Measurements from ENCODE around the gene SUPT7L.

Gene SUPT7L

DNA sequence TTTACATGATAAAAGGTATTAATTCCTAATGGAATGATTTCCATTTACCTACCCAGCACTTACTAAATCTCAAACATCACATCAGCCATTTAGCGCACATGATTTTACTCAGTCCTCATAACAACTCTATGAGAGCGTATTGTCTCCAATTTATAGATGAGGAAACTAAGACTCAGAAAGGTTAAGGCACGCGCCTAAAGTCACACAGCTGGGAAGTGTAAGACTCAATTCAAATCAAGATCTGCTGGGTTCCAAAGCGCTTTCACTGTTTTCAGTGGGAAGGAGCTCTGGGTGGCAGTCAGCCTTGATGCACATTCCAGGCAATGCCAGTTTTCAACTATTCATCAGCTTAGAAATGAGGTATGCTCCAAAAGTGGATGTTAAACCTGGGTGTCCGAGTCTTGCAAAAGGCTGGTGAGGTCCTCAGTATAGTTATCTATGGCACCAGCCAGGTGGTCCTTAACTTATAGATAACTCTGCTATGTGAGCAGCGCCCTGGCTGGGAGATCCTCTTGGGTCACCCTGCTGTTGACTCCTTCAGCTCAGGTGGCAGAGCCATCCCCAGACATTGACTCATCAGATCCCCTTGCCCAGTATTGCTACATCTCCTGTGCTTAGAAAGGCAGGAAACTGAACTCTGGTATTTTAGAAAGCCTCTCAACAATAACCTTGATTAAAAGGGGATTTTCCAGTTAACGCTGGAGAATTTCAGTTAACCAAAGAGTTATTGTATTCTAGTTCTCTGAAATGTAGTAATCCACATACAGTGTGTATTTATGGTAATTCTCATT is 47.4 kb upstream of the SUPT7L start:
- no peaks in the 10 kb centered on the region for H3K27me3 ChIP-seq (ENCODE audit: control insufficient read depth, insufficient read depth, low read length)
- TF ChIP-seq, protein P1, sequence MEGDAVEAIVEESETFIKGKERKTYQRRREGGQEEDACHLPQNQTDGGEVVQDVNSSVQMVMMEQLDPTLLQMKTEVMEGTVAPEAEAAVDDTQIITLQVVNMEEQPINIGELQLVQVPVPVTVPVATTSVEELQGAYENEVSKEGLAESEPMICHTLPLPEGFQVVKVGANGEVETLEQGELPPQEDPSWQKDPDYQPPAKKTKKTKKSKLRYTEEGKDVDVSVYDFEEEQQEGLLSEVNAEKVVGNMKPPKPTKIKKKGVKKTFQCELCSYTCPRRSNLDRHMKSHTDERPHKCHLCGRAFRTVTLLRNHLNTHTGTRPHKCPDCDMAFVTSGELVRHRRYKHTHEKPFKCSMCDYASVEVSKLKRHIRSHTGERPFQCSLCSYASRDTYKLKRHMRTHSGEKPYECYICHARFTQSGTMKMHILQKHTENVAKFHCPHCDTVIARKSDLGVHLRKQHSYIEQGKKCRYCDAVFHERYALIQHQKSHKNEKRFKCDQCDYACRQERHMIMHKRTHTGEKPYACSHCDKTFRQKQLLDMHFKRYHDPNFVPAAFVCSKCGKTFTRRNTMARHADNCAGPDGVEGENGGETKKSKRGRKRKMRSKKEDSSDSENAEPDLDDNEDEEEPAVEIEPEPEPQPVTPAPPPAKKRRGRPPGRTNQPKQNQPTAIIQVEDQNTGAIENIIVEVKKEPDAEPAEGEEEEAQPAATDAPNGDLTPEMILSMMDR (IDR thresholded peaks at IDR 0.05) = no peak
- no peak overlapping the region for H3K9ac ChIP-seq
- no peak overlapping the region for H3K27ac ChIP-seq
- H2AFZ ChIP-seq = no peak overlapping the region
- H3K36me3 ChIP-seq (ENCODE audit: control insufficient read depth, insufficient read depth, low read length) = no peaks in the 10 kb centered on the region
- no peak overlapping the region for H3K4me2 ChIP-seq (ENCODE audit: low read length)
- H3K79me2 ChIP-seq = no peaks in the 10 kb centered on the region
- H3K4me3 ChIP-seq (ENCODE audit: low read depth, low read length) = no peak overlapping the region
- H3K4me1 ChIP-seq = no peaks in the 10 kb centered on the region
- no peaks in the 10 kb centered on the region for H3K9me3 ChIP-seq (ENCODE audit: control insufficient read depth, low read length)

DNA sequence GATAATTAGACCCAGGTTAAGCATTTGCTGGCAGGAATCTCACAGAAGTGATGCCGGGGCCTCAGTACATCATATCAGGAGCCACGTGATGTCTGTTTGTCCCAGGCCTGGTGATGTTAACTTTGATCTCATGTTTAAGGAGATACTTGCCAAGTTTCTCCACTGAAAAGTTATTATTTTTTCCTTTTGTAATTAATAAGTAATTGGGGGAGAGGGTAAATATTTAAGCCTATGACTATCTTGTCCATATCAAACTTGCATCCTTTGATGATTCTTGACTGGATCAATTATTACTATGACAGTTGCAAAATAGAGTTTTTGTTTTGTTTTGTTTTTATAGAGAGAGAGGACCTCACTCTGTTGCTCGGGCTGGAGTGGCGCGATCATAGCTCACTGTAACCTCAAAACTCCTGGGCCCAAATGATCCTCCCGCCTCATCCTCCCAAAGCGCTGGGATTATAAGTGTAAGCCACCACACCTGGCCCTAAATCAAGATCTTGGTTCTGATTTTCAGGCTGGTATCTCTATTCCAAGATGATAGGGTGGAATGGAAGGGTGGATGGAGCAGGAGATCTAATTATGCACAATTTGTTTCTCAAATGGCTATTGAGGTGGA is 46.7 kb upstream of the SUPT7L start:
- Histone ChIP-seq H3K79me2 (no peaks in the 10 kb centered on the region), H3K4me3 (ENCODE audit: low read depth, low read length) (no peak overlapping the region), H3K9ac (no peak overlapping the region), H3K36me3 (ENCODE audit: control insufficient read depth, insufficient read depth, low read length) (no peaks in the 10 kb centered on the region), H3K4me1 (no peaks in the 10 kb centered on the region), H2AFZ (no peak overlapping the region), H3K9me3 (ENCODE audit: control insufficient read depth, low read length) (no peaks in the 10 kb centered on the region), H3K4me2 (ENCODE audit: low read length) (no peak overlapping the region), H3K27me3 (ENCODE audit: control insufficient read depth, insufficient read depth, low read length) (no peaks in the 10 kb centered on the region), H3K27ac (no peak overlapping the region)
- TF ChIP-seq, protein P1 (IDR thresholded peaks at IDR 0.05) = no peak

DNA sequence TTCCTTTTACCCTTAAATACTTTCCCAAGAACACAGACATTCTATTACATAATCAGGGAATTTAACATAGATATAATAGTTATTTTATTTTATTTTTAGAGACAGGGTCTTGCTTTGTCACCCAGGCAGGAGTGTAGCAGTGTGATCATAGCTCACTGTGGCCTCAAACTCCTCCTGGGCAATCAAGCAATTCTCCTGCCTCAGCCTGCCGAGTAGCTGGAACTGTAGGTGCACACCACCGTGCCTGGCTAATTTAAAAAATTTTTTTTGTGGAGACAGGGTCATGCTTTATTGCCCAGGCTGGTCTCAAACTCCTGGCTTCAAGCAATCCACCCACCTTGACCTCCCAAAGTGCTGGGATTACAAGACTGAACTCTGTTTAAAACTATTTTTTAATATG is 45.9 kb upstream of the SUPT7L start:
- H3K9ac ChIP-seq = no peak overlapping the region
- H3K79me2 ChIP-seq = no peaks in the 10 kb centered on the region
- no peak overlapping the region for H3K4me3 ChIP-seq (ENCODE audit: low read depth, low read length)
- no peaks in the 10 kb centered on the region for H3K36me3 ChIP-seq (ENCODE audit: control insufficient read depth, insufficient read depth, low read length)
- no peaks in the 10 kb centered on the region for H3K27me3 ChIP-seq (ENCODE audit: control insufficient read depth, insufficient read depth, low read length)
- H2AFZ ChIP-seq = no peak overlapping the region
- H3K27ac ChIP-seq = no peak overlapping the region
- H3K9me3 ChIP-seq (ENCODE audit: control insufficient read depth, low read length) = no peaks in the 10 kb centered on the region
- H3K4me2 ChIP-seq (ENCODE audit: low read length) = no peak overlapping the region
- TF ChIP-seq, protein P1 (IDR thresholded peaks at IDR 0.05) = no peak
- no peaks in the 10 kb centered on the region for H3K4me1 ChIP-seq

DNA sequence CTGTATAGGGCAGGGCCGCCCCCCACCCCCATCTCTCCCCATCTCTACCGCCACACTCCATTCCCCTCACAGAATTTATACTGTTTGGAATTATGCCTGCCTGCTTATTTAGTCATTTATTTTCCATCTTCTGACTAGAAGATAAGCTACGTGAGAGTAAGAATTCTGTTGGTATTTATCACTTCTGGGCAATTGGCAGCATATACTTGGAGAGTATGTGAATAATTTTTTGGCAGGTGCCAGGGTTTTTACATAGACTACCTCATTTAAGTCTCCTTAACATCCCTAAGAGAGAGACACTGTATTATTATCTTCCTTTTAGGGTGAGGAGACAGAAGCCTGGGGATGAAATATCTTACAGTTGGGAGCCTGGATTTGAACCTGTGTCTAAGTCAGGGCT is 45.3 kb upstream of the SUPT7L start:
- TF ChIP-seq, protein P1 (IDR thresholded peaks at IDR 0.05) = no peak
- Histone ChIP-seq H3K4me2 (ENCODE audit: low read length) (no peak overlapping the region), H3K79me2 (no peaks in the 10 kb centered on the region), H3K4me3 (ENCODE audit: low read depth, low read length) (no peak overlapping the region), H3K9ac (no peak overlapping the region), H3K36me3 (ENCODE audit: control insufficient read depth, insufficient read depth, low read length) (no peaks in the 10 kb centered on the region), H2AFZ (no peak overlapping the region), H3K27me3 (ENCODE audit: control insufficient read depth, insufficient read depth, low read length) (no peaks in the 10 kb centered on the region), H3K27ac (no peak overlapping the region), H3K4me1 (no peaks in the 10 kb centered on the region), H3K9me3 (ENCODE audit: control insufficient read depth, low read length) (no peaks in the 10 kb centered on the region)

Measured in parathyroid adenoma (tissue), 2 donors.